OCI-LY1 (cell line): ENCODE results near the gene RAPGEF5.

Experiments
- H2AFZ ChIP-seq: fragments of 200-600 bp; sonication (generic), shearing (Covaris generic); 2 replicates; pipeline ENCODE4 v1.6.0; 2014; ENCODE audit warnings: antibody characterized with exemption, mild to moderate bottlenecking, low read length
- H3F3A ChIP-seq: fragments of 200-600 bp; sonication (generic), shearing (Covaris generic); 2 replicates; pipeline ENCODE4 v1.6.0; 2014; ENCODE audit warnings: mild to moderate bottlenecking, antibody characterized with exemption, low read length, moderate library complexity; ENCODE audit not compliant: insufficient read depth
- H3K27ac ChIP-seq: fragments of 200-600 bp; sonication (generic); 2 replicates; pipeline ENCODE4 v1.5.1; 2014; ENCODE audit warnings: low read length, mixed run types, mild to moderate bottlenecking, low read depth; ENCODE audit not compliant: poor library complexity, severe bottlenecking
- H3K27me3 ChIP-seq: fragments of 200-600 bp; sonication (generic); 2 replicates; pipeline ENCODE4 v1.6.0; 2014; ENCODE audit warnings: antibody characterized with exemption, mild to moderate bottlenecking, low read length, moderate library complexity; ENCODE audit not compliant: insufficient read depth
- H3K36me3 ChIP-seq: fragments of 200-600 bp; sonication (generic); 2 replicates; pipeline ENCODE4 v1.6.1; 2014; ENCODE audit warnings: mild to moderate bottlenecking, antibody characterized with exemption, low read length, moderate library complexity, mixed read lengths; ENCODE audit not compliant: insufficient read depth
- H3K4me1 ChIP-seq: fragments of 200-600 bp; sonication (generic); 2 replicates; pipeline ENCODE4 v1.5.1; 2014; ENCODE audit warnings: mild to moderate bottlenecking, low read length, moderate library complexity; ENCODE audit not compliant: insufficient read depth, severe bottlenecking
- H3K4me2 ChIP-seq: fragments of 200-600 bp; sonication (generic), shearing (Covaris generic); 2 replicates; pipeline ENCODE4 v1.6.1; 2014; ENCODE audit warnings: low read length
- H3K4me3 ChIP-seq: fragments of 200-600 bp; sonication (generic); 2 replicates; pipeline ENCODE4 v1.5.1; 2014; ENCODE audit warnings: low read length, low read depth, mild to moderate bottlenecking, mixed read lengths; ENCODE audit not compliant: poor library complexity, severe bottlenecking
- H3K79me2 ChIP-seq: fragments of 200-600 bp; shearing (Covaris generic); 2 replicates; pipeline ENCODE4 v1.6.1; 2016; ENCODE audit warnings: mixed run types, low read length, mixed read lengths; ENCODE audit not compliant: insufficient read depth
- H3K9ac ChIP-seq: fragments of 200-600 bp; sonication (generic), shearing (Covaris generic); 2 replicates; pipeline ENCODE4 v1.6.1; 2014; ENCODE audit warnings: mild to moderate bottlenecking, low read length, mixed read lengths
- H3K9me2 ChIP-seq: fragments of 200-600 bp; sonication (generic), shearing (Covaris generic); 2 replicates; pipeline ENCODE4 v1.6.1; 2014; ENCODE audit warnings: low read depth, mild to moderate bottlenecking, low read length, mixed read lengths
- H3K9me3 ChIP-seq: fragments of 200-600 bp; shearing (Covaris generic); 2 replicates; pipeline ENCODE4 v1.6.1; 2014; ENCODE audit warnings: low read length, mixed read lengths
- H4K20me1 ChIP-seq: fragments of 200-600 bp; sonication (generic), shearing (Covaris generic); 2 replicates; pipeline ENCODE4 v1.6.0; 2016; ENCODE audit warnings: mild to moderate bottlenecking, low read length; ENCODE audit not compliant: insufficient read depth
- CTCF ChIP-seq: fragments of 200-600 bp; sonication (generic), shearing (Covaris generic); IDR thresholded peaks from 2 replicates; pipeline ENCODE4 v1.5.1; 2017; ENCODE audit warnings: mild to moderate bottlenecking, antibody characterized with exemption, low read length, moderate library complexity, mixed read lengths
- EZH2 ChIP-seq: fragments of 200-600 bp; sonication (generic), shearing (Covaris generic); IDR thresholded peaks from 2 replicates; pipeline ENCODE4 v1.8.0; 2017; ENCODE audit warnings: borderline replicate concordance, mixed run types, mild to moderate bottlenecking, antibody characterized with exemption, low read length, moderate library complexity, mixed read lengths

Gene RAPGEF5

GRCh38 chr7:22138886-22139285, 218.1 kb downstream of the RAPGEF5 start:
- H3K79me2 ChIP-seq, result no peaks in the 10 kb centered on the region
- peaks cover 57% of the 10 kb centered on the region for H3K36me3 ChIP-seq
- no peak overlapping the region for H3K27ac ChIP-seq
- H3F3A ChIP-seq, result no peaks in the 10 kb centered on the region
- no peaks in the 10 kb centered on the region for H3K4me1 ChIP-seq
- H4K20me1 ChIP-seq, result no peaks in the 10 kb centered on the region
- no peak overlapping the region for H3K4me2 ChIP-seq
- H3K4me3 ChIP-seq, result no peak overlapping the region
- H3K9me2 ChIP-seq, result no peaks in the 10 kb centered on the region
- TF ChIP-seq EZH2 (no peak), CTCF (no peak)
- H3K27me3 ChIP-seq, result no peaks in the 10 kb centered on the region
- no peak overlapping the region for H3K9ac ChIP-seq
- no peaks in the 10 kb centered on the region for H3K9me3 ChIP-seq
- no peak overlapping the region for H2AFZ ChIP-seq

GRCh38 chr7:22138106-22138505, 218.8 kb downstream of the RAPGEF5 start:
- H3K36me3 ChIP-seq, result peaks cover 56% of the 10 kb centered on the region
- H3F3A ChIP-seq, result no peaks in the 10 kb centered on the region
- H3K4me3 ChIP-seq, result no peak overlapping the region
- no peaks in the 10 kb centered on the region for H3K9me2 ChIP-seq
- H3K9ac ChIP-seq, result no peak overlapping the region
- H3K4me2 ChIP-seq, result no peak overlapping the region
- H3K9me3 ChIP-seq, result no peaks in the 10 kb centered on the region
- no peak overlapping the region for H3K27ac ChIP-seq
- TF ChIP-seq EZH2 (no peak), CTCF (no peak)
- no peaks in the 10 kb centered on the region for H4K20me1 ChIP-seq
- H3K4me1 ChIP-seq, result no peaks in the 10 kb centered on the region
- H2AFZ ChIP-seq, result no peak overlapping the region
- no peaks in the 10 kb centered on the region for H3K27me3 ChIP-seq
- H3K79me2 ChIP-seq, result no peaks in the 10 kb centered on the region

GRCh38 chr7:22137466-22137865, 219.5 kb downstream of the RAPGEF5 start:
- H4K20me1 ChIP-seq, result no peaks in the 10 kb centered on the region
- no peak overlapping the region for H2AFZ ChIP-seq
- H3K4me2 ChIP-seq, result no peak overlapping the region
- no peaks in the 10 kb centered on the region for H3K4me1 ChIP-seq
- H3K27ac ChIP-seq, result no peak overlapping the region
- no peak overlapping the region for H3K4me3 ChIP-seq
- peaks cover 52% of the 10 kb centered on the region for H3K36me3 ChIP-seq
- H3K9me3 ChIP-seq, result no peaks in the 10 kb centered on the region
- H3K9me2 ChIP-seq, result no peaks in the 10 kb centered on the region
- no peaks in the 10 kb centered on the region for H3F3A ChIP-seq
- no peak for TF ChIP-seq EZH2
- no peak for TF ChIP-seq CTCF
- no peak overlapping the region for H3K9ac ChIP-seq
- H3K79me2 ChIP-seq, result no peaks in the 10 kb centered on the region
- H3K27me3 ChIP-seq, result no peaks in the 10 kb centered on the region
